Tibial nerve (tissue), 4 donors: ENCODE data around the gene SARM1.

ENCODE experiments used
- EP300 ChIP-seq, 2 donors: sonication (generic); formaldehyde crosslinking; IDR thresholded peaks; one replicate each; pipeline ENCODE4 v1.6.1; 2017; ENCODE audit warnings: antibody characterized with exemption in 2 of 2, mild to moderate bottlenecking in 1 of 2
- POLR2A ChIP-seq, 2 donors: fragments of 450-650 bp; IDR thresholded peaks; one replicate each; pipeline ENCODE4 v1.6.1; 2017; ENCODE audit warnings: antibody characterized with exemption in 2 of 2, mild to moderate bottlenecking in 2 of 2, moderate library complexity in 2 of 2
- TF ChIP-seq, protein P1 (sequence below), 5 experiments: fragments of 200-600 bp in 3 of 5; fragments of 450-650 bp in 2 of 5; sonication (generic) in 3 of 5; IDR thresholded peaks; one replicate each; pipeline ENCODE4 v1.5.1; 2016 to 2019; ENCODE audit warnings: antibody characterized with exemption in 5 of 5, mild to moderate bottlenecking in 3 of 5, moderate library complexity in 2 of 5

DNA sequence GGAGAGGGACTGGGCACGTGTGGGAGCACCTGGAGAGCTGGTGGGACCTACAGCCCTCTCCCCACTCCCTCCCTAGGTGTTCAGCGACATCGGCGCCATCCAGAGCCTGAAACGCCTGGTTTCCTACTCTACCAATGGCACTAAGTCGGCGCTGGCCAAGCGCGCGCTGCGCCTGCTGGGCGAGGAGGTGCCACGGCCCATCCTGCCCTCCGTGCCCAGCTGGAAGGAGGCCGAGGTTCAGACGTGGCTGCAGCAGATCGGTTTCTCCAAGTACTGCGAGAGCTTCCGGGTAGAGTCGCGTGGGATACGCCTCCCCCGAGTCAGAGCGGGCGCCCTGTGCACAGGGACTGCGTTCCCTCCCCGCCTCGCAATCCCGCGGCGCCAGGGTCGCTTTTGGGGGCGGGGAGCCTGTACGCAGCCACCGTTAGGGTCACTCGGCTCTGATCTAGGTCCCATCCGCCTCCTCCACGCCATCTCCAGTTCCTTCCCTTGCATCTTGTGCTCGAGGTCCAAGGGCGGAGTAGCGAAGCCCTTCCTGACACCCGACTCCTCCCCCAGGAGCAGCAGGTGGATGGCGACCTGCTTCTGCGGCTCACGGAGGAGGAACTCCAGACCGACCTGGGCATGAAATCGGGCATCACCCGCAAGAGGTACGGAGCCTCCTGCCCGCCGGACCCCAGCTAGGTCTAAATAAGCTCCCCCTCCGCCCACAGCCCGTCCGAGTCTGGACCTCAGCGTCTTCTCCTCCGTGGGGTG is 13.0 kb downstream of the SARM1 start:
- TF ChIP-seq, protein P1, sequence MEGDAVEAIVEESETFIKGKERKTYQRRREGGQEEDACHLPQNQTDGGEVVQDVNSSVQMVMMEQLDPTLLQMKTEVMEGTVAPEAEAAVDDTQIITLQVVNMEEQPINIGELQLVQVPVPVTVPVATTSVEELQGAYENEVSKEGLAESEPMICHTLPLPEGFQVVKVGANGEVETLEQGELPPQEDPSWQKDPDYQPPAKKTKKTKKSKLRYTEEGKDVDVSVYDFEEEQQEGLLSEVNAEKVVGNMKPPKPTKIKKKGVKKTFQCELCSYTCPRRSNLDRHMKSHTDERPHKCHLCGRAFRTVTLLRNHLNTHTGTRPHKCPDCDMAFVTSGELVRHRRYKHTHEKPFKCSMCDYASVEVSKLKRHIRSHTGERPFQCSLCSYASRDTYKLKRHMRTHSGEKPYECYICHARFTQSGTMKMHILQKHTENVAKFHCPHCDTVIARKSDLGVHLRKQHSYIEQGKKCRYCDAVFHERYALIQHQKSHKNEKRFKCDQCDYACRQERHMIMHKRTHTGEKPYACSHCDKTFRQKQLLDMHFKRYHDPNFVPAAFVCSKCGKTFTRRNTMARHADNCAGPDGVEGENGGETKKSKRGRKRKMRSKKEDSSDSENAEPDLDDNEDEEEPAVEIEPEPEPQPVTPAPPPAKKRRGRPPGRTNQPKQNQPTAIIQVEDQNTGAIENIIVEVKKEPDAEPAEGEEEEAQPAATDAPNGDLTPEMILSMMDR (IDR thresholded peaks at IDR 0.05): no peak
- no peak for TF ChIP-seq EP300 (IDR thresholded peaks at IDR 0.05)
- no peak for TF ChIP-seq POLR2A (IDR thresholded peaks at IDR 0.05)
